ENCODE data around the gene GEMIN5. TPM values are rescaled to one million over a fixed set of nuclear protein-coding genes. Genes with fewer than 3 reads are reported as not detected.
"Not testable (repeated sequence)": the region's sequence is repeated elsewhere in the genome, so short reads cannot be mapped to it uniquely, and the experiment has no call there.

The GEMIN5 gene
- total and polyA plus RNA-seq, 2 of the 8 experiments (the other 6 are each of a cell fraction or from before 2014, with no cell fraction given), result 12.8 to 47.0 TPM

- H3K79me1 ChIP-seq (ENCODE audit: low read depth, low read length); H3K9ac ChIP-seq (replicated peaks in 1 of 4; ENCODE audit: extremely low read depth in 1 of 4, low read depth in 3 of 4, low read length in 3 of 4); H3K4me1 ChIP-seq (replicated peaks in 1 of 4; ENCODE audit: control insufficient read depth in 3 of 4, insufficient read depth in 4 of 4, low read length in 3 of 4); H2BK20ac ChIP-seq (ENCODE audit: low read length); H2AK5ac ChIP-seq (ENCODE audit: low read depth, low read length); H2AFZ ChIP-seq (ENCODE audit: low read length); FAIRE-seq; POLR2A ChIA-PET (ENCODE audit: partially characterized antibody); DNase-seq (ENCODE audit: low read depth in 1 of 2, low spot score in 2 of 2); H2BK15ac ChIP-seq (ENCODE audit: low read length); H3K27me3 ChIP-seq (replicated peaks in 1 of 4; ENCODE audit: control insufficient read depth in 3 of 4, extremely low read depth in 1 of 4, insufficient read depth in 3 of 4, low read length in 3 of 4); H2BK12ac ChIP-seq (ENCODE audit: low read depth, low read length); H4K20me1 ChIP-seq (replicated peaks in 1 of 2; ENCODE audit: control insufficient read depth in 1 of 2, insufficient read depth in 2 of 2, low read length in 2 of 2); H4K91ac ChIP-seq (replicated peaks; ENCODE audit: insufficient read length, low read length); H4K5ac ChIP-seq (ENCODE audit: insufficient read length, low read depth, low read length); H3K56ac ChIP-seq (replicated peaks; ENCODE audit: insufficient read length, low read depth, low read length); H3K4ac ChIP-seq (replicated peaks; ENCODE audit: insufficient read length, low read depth, low read length); H3K18ac ChIP-seq (ENCODE audit: extremely low read depth, low read length); H3K14ac ChIP-seq (ENCODE audit: insufficient read length); H3K4me3 ChIP-seq (ENCODE audit: extremely low read depth in 1 of 4, insufficient read depth in 2 of 4, low read depth in 3 of 4, low read length in 4 of 4); H3K4me2 ChIP-seq (ENCODE audit: insufficient read depth in 1 of 2, low read depth in 2 of 2, low read length in 2 of 2); H4K8ac ChIP-seq (ENCODE audit: extremely low read depth, insufficient read depth, low read length); H3K27ac ChIP-seq (ENCODE audit: low read depth, low read length); H3K23ac ChIP-seq (ENCODE audit: insufficient read length); H2BK120ac ChIP-seq (replicated peaks; ENCODE audit: low read depth, low read length); H3K23me2 ChIP-seq (ENCODE audit: low read depth, low read length); H2BK5ac ChIP-seq (ENCODE audit: low read depth, low read length); H3K9me3 ChIP-seq (ENCODE audit: insufficient read depth in 2 of 2, low read depth in 1 of 2, low read length in 1 of 2); H3K79me2 ChIP-seq (ENCODE audit: control insufficient read depth in 1 of 2, insufficient read depth in 2 of 2, low read length in 2 of 2): not testable (repeated sequence)
- CTCF ChIA-PET (ENCODE audit: partially characterized antibody), result interaction anchor here (0.6 to 0.7 kb wide), 2 partner anchors 21 to 94 kb away, joined by 3 read pairs; no protein-coding TSS in a partner anchor
- peaks cover 16 to 82% (median 47%) of the 10 kb centered on the region in 4 experiments for H3K36me3 ChIP-seq (ENCODE audit: control insufficient read depth in 2 of 4, insufficient read depth in 4 of 4, low read length in 3 of 4)
- WGBS, 2 experiments (ENCODE audit: extremely low coverage in 1 of 2, insufficient coverage in 1 of 2, insufficient read length in 1 of 2, insufficient replicate concordance in 2 of 2, low coverage in 1 of 2, low lambda C conversion rate in 2 of 2, missing lambda C conversion rate in 1 of 2), result 98% methylated on average over 6 of the region's 7 CpGs; no CpG with 5 or more reads in 1 of the 2 experiments
Measured at GRCh38 chr5:154905601-154906000, 32.4 kb downstream of the GEMIN5 start.

Measured in H1 (cell line).